Measurements from ENCODE around the gene GPR137. TPM values are rescaled to one million over a fixed set of nuclear protein-coding genes. Genes with fewer than 3 reads are reported as not detected.

Gene GPR137
- total RNA-seq, 1 donor from 2014 or later: 57.8 TPM

- TF ChIP-seq, protein P1, sequence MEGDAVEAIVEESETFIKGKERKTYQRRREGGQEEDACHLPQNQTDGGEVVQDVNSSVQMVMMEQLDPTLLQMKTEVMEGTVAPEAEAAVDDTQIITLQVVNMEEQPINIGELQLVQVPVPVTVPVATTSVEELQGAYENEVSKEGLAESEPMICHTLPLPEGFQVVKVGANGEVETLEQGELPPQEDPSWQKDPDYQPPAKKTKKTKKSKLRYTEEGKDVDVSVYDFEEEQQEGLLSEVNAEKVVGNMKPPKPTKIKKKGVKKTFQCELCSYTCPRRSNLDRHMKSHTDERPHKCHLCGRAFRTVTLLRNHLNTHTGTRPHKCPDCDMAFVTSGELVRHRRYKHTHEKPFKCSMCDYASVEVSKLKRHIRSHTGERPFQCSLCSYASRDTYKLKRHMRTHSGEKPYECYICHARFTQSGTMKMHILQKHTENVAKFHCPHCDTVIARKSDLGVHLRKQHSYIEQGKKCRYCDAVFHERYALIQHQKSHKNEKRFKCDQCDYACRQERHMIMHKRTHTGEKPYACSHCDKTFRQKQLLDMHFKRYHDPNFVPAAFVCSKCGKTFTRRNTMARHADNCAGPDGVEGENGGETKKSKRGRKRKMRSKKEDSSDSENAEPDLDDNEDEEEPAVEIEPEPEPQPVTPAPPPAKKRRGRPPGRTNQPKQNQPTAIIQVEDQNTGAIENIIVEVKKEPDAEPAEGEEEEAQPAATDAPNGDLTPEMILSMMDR (IDR thresholded peaks at IDR 0.05): peak; percentile 36
- no peaks in the 10 kb centered on the region for H3K27me3 Mint-ChIP-seq (ENCODE audit: low read depth)
- peak within 1 kb of the TSS; percentile 97 for H3K27ac Mint-ChIP-seq (ENCODE audit: unreplicated experiment)
- H3K4me3 Mint-ChIP-seq (ENCODE audit: unreplicated experiment): peak within 1 kb of the TSS; percentile 89
- no peaks in the 10 kb centered on the region for H3K9me3 Mint-ChIP-seq (ENCODE audit: low read depth)
- H3K4me1 Mint-ChIP-seq (ENCODE audit: low read depth): peaks cover 38% of the 10 kb centered on the region
- H3K36me3 Mint-ChIP-seq (ENCODE audit: low read depth): peaks cover 4% of the 10 kb centered on the region
- DNase-seq (ENCODE audit: low spot score): no peak
These were observed 38.5 kb upstream of the GPR137 start, which contains the start of gene PPP1R14B for GRCh38 chr11:64246871-64247728. Gene PPP1R14B (minus strand): TSS chr11:64246943. CDS start chr11:64246673, 270 bp downstream.

- peak overlapping the region; percentile 84 for H3K4me3 Mint-ChIP-seq (ENCODE audit: unreplicated experiment)
- no peaks in the 10 kb centered on the region for H3K9me3 Mint-ChIP-seq (ENCODE audit: low read depth)
- TF ChIP-seq, protein P1 (IDR thresholded peaks at IDR 0.05): no peak
- no peaks in the 10 kb centered on the region for H3K27me3 Mint-ChIP-seq (ENCODE audit: low read depth)
- peaks cover 4% of the 10 kb centered on the region for H3K36me3 Mint-ChIP-seq (ENCODE audit: low read depth)
- DNase-seq (ENCODE audit: low spot score): no peak
- H3K4me1 Mint-ChIP-seq (ENCODE audit: low read depth): peaks cover 35% of the 10 kb centered on the region
- H3K27ac Mint-ChIP-seq (ENCODE audit: unreplicated experiment): peak overlapping the region; percentile 51
These were observed 37.7 kb upstream of the GPR137 start for GRCh38 chr11:64247729-64248531.

- TF ChIP-seq, protein P1 (IDR thresholded peaks at IDR 0.05): no peak
- Mint-ChIP-seq H3K4me1 (ENCODE audit: low read depth) (peaks cover 35% of the 10 kb centered on the region), H3K36me3 (ENCODE audit: low read depth) (peaks cover 3% of the 10 kb centered on the region), H3K4me3 (ENCODE audit: unreplicated experiment) (no peak overlapping the region), H3K27ac (ENCODE audit: unreplicated experiment) (no peak overlapping the region), H3K9me3 (ENCODE audit: low read depth) (no peaks in the 10 kb centered on the region), H3K27me3 (ENCODE audit: low read depth) (no peaks in the 10 kb centered on the region)
- no peak for DNase-seq (ENCODE audit: low spot score)
These were observed 37.1 kb upstream of the GPR137 start for GRCh38 chr11:64248578-64248977.

DNA sequence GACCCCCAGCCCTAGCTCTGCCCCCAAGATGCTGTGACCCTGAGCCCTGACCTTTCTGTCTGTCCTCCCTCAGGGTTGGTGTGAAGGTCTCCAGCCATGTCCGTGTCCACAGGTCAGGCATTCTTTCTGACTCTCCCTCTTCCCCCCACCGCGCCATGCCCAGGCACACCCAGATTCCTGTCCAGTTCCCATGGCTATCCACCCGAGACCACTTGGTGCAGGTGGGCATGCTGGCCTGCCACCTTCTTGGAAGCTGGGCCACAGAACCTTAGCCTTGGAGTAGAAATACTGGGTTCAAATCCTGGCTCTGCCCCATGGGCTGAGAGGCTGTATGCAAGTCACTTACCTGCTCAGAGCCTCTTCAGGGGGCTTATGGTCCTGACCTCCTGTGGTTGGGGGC lies 36.6 kb upstream of the GPR137 start:
- no peaks in the 10 kb centered on the region for H3K36me3 Mint-ChIP-seq (ENCODE audit: low read depth)
- H3K9me3 Mint-ChIP-seq (ENCODE audit: low read depth): no peaks in the 10 kb centered on the region
- H3K4me3 Mint-ChIP-seq (ENCODE audit: unreplicated experiment): no peak overlapping the region
- TF ChIP-seq, protein P1 (IDR thresholded peaks at IDR 0.05): no peak
- peaks cover 35% of the 10 kb centered on the region for H3K4me1 Mint-ChIP-seq (ENCODE audit: low read depth)
- no peak for DNase-seq (ENCODE audit: low spot score)
- H3K27me3 Mint-ChIP-seq (ENCODE audit: low read depth): no peaks in the 10 kb centered on the region
- H3K27ac Mint-ChIP-seq (ENCODE audit: unreplicated experiment): no peak overlapping the region

Data from chondrocyte (in vitro differentiated cells).